Kidney (tissue), 14 donors: ENCODE results near the gene C16orf95. TPM values are rescaled to one million over a fixed set of nuclear protein-coding genes. Genes with fewer than 3 reads are reported as not detected.

Experiments used
- DNase-seq, 5 donors: peaks; one replicate each; pipeline ENCODE4 v3.0.0-alpha.2; 2013 to 2020
- FAIRE-seq: peaks from 2 replicates; lab custom pipeline; 2012; peaks lifted over from hg19 to GRCh38; lab: Jason Lieb, UNC
- H3K27ac ChIP-seq, 2 donors: one replicate each; pipeline ENCODE4 v1.7.0; 2013; ENCODE audit warnings: low read depth in 2 of 2, low read length in 2 of 2, inconsistent platforms in 1 of 2
- H3K27me3 ChIP-seq: one replicate; pipeline ENCODE4 v1.7.1; 2013; ENCODE audit warnings: low read length, inconsistent platforms; ENCODE audit not compliant: control insufficient read depth, insufficient read depth
- H3K36me3 ChIP-seq, 3 donors: one replicate each; pipeline versions ENCODE4 v1.7.0 to v1.7.1; 2013; ENCODE audit warnings: low read length in 3 of 3, control low read depth in 1 of 3, inconsistent platforms in 1 of 3; ENCODE audit not compliant: insufficient read depth in 3 of 3, control insufficient read depth in 2 of 3
- H3K4me1 ChIP-seq, 3 donors: one replicate each; pipeline versions ENCODE4 v1.7.0 to v1.7.1; 2013; ENCODE audit warnings: low read length in 3 of 3, inconsistent platforms in 1 of 3, low read depth in 1 of 3; ENCODE audit not compliant: control insufficient read depth in 2 of 3, insufficient read depth in 2 of 3
- H3K4me3 ChIP-seq, 3 donors: one replicate each; pipeline versions ENCODE4 v1.7.0 to v1.8.1; 2013; ENCODE audit warnings: low read length in 3 of 3, control low read depth in 1 of 3, inconsistent platforms in 1 of 3
- H3K9ac ChIP-seq, 3 donors: one replicate each; pipeline versions ENCODE4 v1.7.0 to v1.7.1; 2013; ENCODE audit warnings: low read length in 3 of 3, control low read depth in 1 of 3, inconsistent platforms in 1 of 3
- H3K9me3 ChIP-seq, 3 donors: one replicate each; pipeline versions ENCODE4 v1.7.0 to v1.7.1; 2013; ENCODE audit warnings: low read length in 3 of 3, control low read depth in 1 of 3, inconsistent platforms in 1 of 3; ENCODE audit not compliant: control insufficient read depth in 2 of 3, insufficient read depth in 1 of 3
- CTCF ChIP-seq: IDR thresholded peaks from 3 replicates; pipeline ENCODE4 v1.5.1; 2012; ENCODE audit warnings: mild to moderate bottlenecking, moderate library complexity, borderline replicate concordance; ENCODE audit not compliant: insufficient read depth; ENCODE audit errors: extremely low read depth
- intact Hi-C: fragments of 100-400 bp; cut with DNase I; formaldehyde crosslinking; loops from one replicate; pipeline ENCODE4 v1.11.1; 2022
- polyA plus RNA-seq: library from polyadenylated mRNA; stranded (reverse); fragments of 350-450 nt; fragmentation: Illumina TruSeq; extraction: RNeasy Lipid Tissue Mini Kit (QIAGEN cat#74804); gene quantifications from one replicate; pipeline ENCODE4 v1.2.3, GENCODE V29; 2014; ENCODE audit warnings: low read depth, low replicate concordance; ENCODE audit not compliant: insufficient read depth
- total RNA-seq: library from RNA; stranded (reverse); fragmentation: NEBNext Ultra II Directional; extraction: Animal tissue kit (Norgen Biotek cat#: 25700); gene quantifications from one replicate; pipeline ENCODE4 v1.2.1, GENCODE V29; 2021
- donor health status: control.
- donor health status: control.
- donor health status: control.
- donor health status: control.
- donor health status: control.
- donor health status: DM: yes; HTN: yes; CAD: no.
- donor health status: Normal renal cell carcinoma (clear cell type).

The C16orf95 gene
- total and polyA plus RNA-seq, 2 donors from 2014 or later = 2.5 to 11.5 TPM

- Histone ChIP-seq H3K9me3 (no peaks in the 10 kb centered on the region), H3K4me3 (no peak overlapping the region), H3K36me3 (peaks cover 0 to 27% (median 9%) of the 10 kb centered on the region in 3 donors), H3K27me3 (no peaks in the 10 kb centered on the region), H3K4me1 (no peaks in the 10 kb centered on the region), H3K9ac (no peak overlapping the region), H3K27ac (no peak overlapping the region)
- intact Hi-C loops = loop anchor here (10.0 kb wide), 1 partner anchor 45 kb away; no protein-coding TSS in a partner anchor
- DNase-seq (peak in 1 of 5 donors; percentile 65), FAIRE-seq (no peak)
- no peak for TF ChIP-seq CTCF
Measured at GRCh38 chr16:87329436-87330256, 12.5 kb upstream of the C16orf95 start.

- intact Hi-C loops = loop anchor here (10.0 kb wide), 1 partner anchor 46 kb away; no protein-coding TSS in a partner anchor
- H3K4me3 ChIP-seq = no peak overlapping the region
- H3K9ac ChIP-seq = no peak overlapping the region
- H3K9me3 ChIP-seq = no peaks in the 10 kb centered on the region
- no peak overlapping the region for H3K27ac ChIP-seq
- FAIRE-seq (no peak), DNase-seq (peak in 1 of 5 donors; percentile 50)
- no peaks in the 10 kb centered on the region for H3K27me3 ChIP-seq
- no peak for TF ChIP-seq CTCF
- H3K4me1 ChIP-seq = no peaks in the 10 kb centered on the region
- peaks cover 0 to 22% (median 7%) of the 10 kb centered on the region in 3 donors for H3K36me3 ChIP-seq
Measured at GRCh38 chr16:87328846-87329245, 11.7 kb upstream of the C16orf95 start.

- Histone ChIP-seq H3K9me3 (no peaks in the 10 kb centered on the region), H3K4me3 (no peak overlapping the region), H3K9ac (no peak overlapping the region), H3K36me3 (peaks cover 0 to 22% (median 5%) of the 10 kb centered on the region in 3 donors), H3K27ac (no peak overlapping the region), H3K4me1 (no peaks in the 10 kb centered on the region), H3K27me3 (no peaks in the 10 kb centered on the region)
- FAIRE-seq (no peak), DNase-seq (peak in 1 of 5 donors; percentile 53)
- no peak for TF ChIP-seq CTCF
- intact Hi-C loops = loop anchor here (10.0 kb wide), 1 partner anchor 47 kb away; no protein-coding TSS in a partner anchor
Measured at GRCh38 chr16:87327798-87328495, 10.8 kb upstream of the C16orf95 start.
